ENCODE results near the gene MAN2B2. TPM values are rescaled to one million over a fixed set of nuclear protein-coding genes. Genes with fewer than 3 reads are reported as not detected.
"Not testable (repeated sequence)": the region's sequence is repeated elsewhere in the genome, so short reads cannot be mapped to it uniquely, and the experiment has no call there.

Gene MAN2B2
- total RNA-seq, 1 donor from 2014 or later = 39.1 TPM

- no peaks in the 10 kb centered on the region for H3K4me1 Mint-ChIP-seq (ENCODE audit: unreplicated experiment)
- no peak overlapping the region for H3K27ac Mint-ChIP-seq (ENCODE audit: unreplicated experiment)
- no peaks in the 10 kb centered on the region for H3K36me3 Mint-ChIP-seq (ENCODE audit: unreplicated experiment)
- DNase-seq (ENCODE audit: extremely low spot score, unreplicated experiment) = no peak
- no peaks in the 10 kb centered on the region for H3K9me3 Mint-ChIP-seq (ENCODE audit: unreplicated experiment)
- H3K27me3 Mint-ChIP-seq (ENCODE audit: unreplicated experiment) = no peaks in the 10 kb centered on the region
- no peak overlapping the region for H3K4me3 Mint-ChIP-seq (ENCODE audit: unreplicated experiment)
- no peak for TF ChIP-seq CTCF (IDR thresholded peaks at IDR 0.05)
These were observed 88.8 kb downstream of the MAN2B2 start for GRCh38 chr4:6663596-6664393.

GRCh38 chr4:6665320-6665654 is 90.3 kb downstream of the MAN2B2 start:
- no peak for DNase-seq (ENCODE audit: extremely low spot score, unreplicated experiment)
- no peaks in the 10 kb centered on the region for H3K36me3 Mint-ChIP-seq (ENCODE audit: unreplicated experiment)
- no peak overlapping the region for H3K27ac Mint-ChIP-seq (ENCODE audit: unreplicated experiment)

GRCh38 chr4:6668391-6668790 is 93.4 kb downstream of the MAN2B2 start:
- no peak for TF ChIP-seq CTCF (IDR thresholded peaks at IDR 0.05)
- peaks cover 2% of the 10 kb centered on the region for H3K36me3 Mint-ChIP-seq (ENCODE audit: unreplicated experiment)
- no peak overlapping the region for H3K4me3 Mint-ChIP-seq (ENCODE audit: unreplicated experiment)
- H3K27ac Mint-ChIP-seq (ENCODE audit: unreplicated experiment) = no peak overlapping the region
- no peaks in the 10 kb centered on the region for H3K27me3 Mint-ChIP-seq (ENCODE audit: unreplicated experiment)
- H3K4me1 Mint-ChIP-seq (ENCODE audit: unreplicated experiment) = peaks cover 3% of the 10 kb centered on the region
- no peaks in the 10 kb centered on the region for H3K9me3 Mint-ChIP-seq (ENCODE audit: unreplicated experiment)
- DNase-seq (ENCODE audit: extremely low spot score, unreplicated experiment) = no peak

More at GRCh38 chr4:6665320-6665654, 90.3 kb downstream of the MAN2B2 start:
- H3K4me1 Mint-ChIP-seq (ENCODE audit: unreplicated experiment) = no peaks in the 10 kb centered on the region
- H3K9me3 Mint-ChIP-seq (ENCODE audit: unreplicated experiment) = no peaks in the 10 kb centered on the region
- no peak overlapping the region for H3K4me3 Mint-ChIP-seq (ENCODE audit: unreplicated experiment)
- no peak for TF ChIP-seq CTCF (IDR thresholded peaks at IDR 0.05)
- H3K27me3 Mint-ChIP-seq (ENCODE audit: unreplicated experiment) = no peaks in the 10 kb centered on the region

GRCh38 chr4:6671648-6672047 is 96.7 kb downstream of the MAN2B2 start:
- no peak for TF ChIP-seq CTCF (IDR thresholded peaks at IDR 0.05)
- no peak overlapping the region for H3K27ac Mint-ChIP-seq (ENCODE audit: unreplicated experiment)

GRCh38 chr4:6672131-6672530 is 97.1 kb downstream of the MAN2B2 start:
- H3K27ac Mint-ChIP-seq (ENCODE audit: unreplicated experiment) = no peak overlapping the region
- no peak overlapping the region for H3K4me3 Mint-ChIP-seq (ENCODE audit: unreplicated experiment)
- TF ChIP-seq CTCF (IDR thresholded peaks at IDR 0.05) = no peak
- peaks cover 7% of the 10 kb centered on the region for H3K36me3 Mint-ChIP-seq (ENCODE audit: unreplicated experiment)
- no peaks in the 10 kb centered on the region for H3K9me3 Mint-ChIP-seq (ENCODE audit: unreplicated experiment)
- H3K4me1 Mint-ChIP-seq (ENCODE audit: unreplicated experiment) = peaks cover 30% of the 10 kb centered on the region
- no peaks in the 10 kb centered on the region for H3K27me3 Mint-ChIP-seq (ENCODE audit: unreplicated experiment)
- DNase-seq (ENCODE audit: extremely low spot score, unreplicated experiment) = no peak

More at GRCh38 chr4:6671648-6672047, 96.7 kb downstream of the MAN2B2 start:
- Mint-ChIP-seq H3K4me1 (ENCODE audit: unreplicated experiment) (peaks cover 30% of the 10 kb centered on the region), H3K36me3 (ENCODE audit: unreplicated experiment) (peaks cover 7% of the 10 kb centered on the region), H3K4me3 (ENCODE audit: unreplicated experiment) (no peak overlapping the region), H3K27me3 (ENCODE audit: unreplicated experiment) (no peaks in the 10 kb centered on the region), H3K9me3 (ENCODE audit: unreplicated experiment) (no peaks in the 10 kb centered on the region)
- no peak for DNase-seq (ENCODE audit: extremely low spot score, unreplicated experiment)

GRCh38 chr4:6672541-6673190 is 97.7 kb downstream of the MAN2B2 start:
- DNase-seq (ENCODE audit: extremely low spot score, unreplicated experiment); H3K9me3 Mint-ChIP-seq (ENCODE audit: unreplicated experiment); H3K27ac Mint-ChIP-seq (ENCODE audit: unreplicated experiment); H3K27me3 Mint-ChIP-seq (ENCODE audit: unreplicated experiment); H3K4me3 Mint-ChIP-seq (ENCODE audit: unreplicated experiment): not testable (repeated sequence)
- Mint-ChIP-seq H3K4me1 (ENCODE audit: unreplicated experiment) (peaks cover 30% of the 10 kb centered on the region), H3K36me3 (ENCODE audit: unreplicated experiment) (peaks cover 11% of the 10 kb centered on the region)
